ENCODE results near the gene SPSB4.

DNA sequence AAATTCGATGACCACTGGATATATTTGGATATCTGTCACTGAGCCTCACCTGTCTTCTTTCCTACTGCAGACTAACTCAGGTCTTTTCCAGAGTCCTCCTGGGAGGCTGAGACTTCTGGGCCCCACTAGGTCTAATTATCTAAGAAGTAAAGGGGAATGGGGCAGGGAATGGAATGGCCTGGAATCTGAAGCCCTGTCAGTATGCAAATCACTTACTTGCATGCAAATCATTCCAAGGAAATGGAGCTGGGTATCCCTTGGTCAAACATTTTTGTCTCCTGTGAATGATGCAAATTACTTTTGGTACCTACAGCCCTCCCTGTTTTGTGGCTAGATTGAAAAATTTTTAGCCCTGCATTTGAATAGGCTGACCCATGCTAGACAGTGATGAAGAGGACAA, 5.3 kb upstream of the SPSB4 start:
- TF ChIP-seq, protein P1, sequence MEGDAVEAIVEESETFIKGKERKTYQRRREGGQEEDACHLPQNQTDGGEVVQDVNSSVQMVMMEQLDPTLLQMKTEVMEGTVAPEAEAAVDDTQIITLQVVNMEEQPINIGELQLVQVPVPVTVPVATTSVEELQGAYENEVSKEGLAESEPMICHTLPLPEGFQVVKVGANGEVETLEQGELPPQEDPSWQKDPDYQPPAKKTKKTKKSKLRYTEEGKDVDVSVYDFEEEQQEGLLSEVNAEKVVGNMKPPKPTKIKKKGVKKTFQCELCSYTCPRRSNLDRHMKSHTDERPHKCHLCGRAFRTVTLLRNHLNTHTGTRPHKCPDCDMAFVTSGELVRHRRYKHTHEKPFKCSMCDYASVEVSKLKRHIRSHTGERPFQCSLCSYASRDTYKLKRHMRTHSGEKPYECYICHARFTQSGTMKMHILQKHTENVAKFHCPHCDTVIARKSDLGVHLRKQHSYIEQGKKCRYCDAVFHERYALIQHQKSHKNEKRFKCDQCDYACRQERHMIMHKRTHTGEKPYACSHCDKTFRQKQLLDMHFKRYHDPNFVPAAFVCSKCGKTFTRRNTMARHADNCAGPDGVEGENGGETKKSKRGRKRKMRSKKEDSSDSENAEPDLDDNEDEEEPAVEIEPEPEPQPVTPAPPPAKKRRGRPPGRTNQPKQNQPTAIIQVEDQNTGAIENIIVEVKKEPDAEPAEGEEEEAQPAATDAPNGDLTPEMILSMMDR (IDR thresholded peaks at IDR 0.05) = no peak
- no peak for TF ChIP-seq ZFX (IDR thresholded peaks at IDR 0.05; ENCODE audit: borderline replicate concordance)
